ENCODE data around the gene TRIM10.

Gene TRIM10

DNA sequence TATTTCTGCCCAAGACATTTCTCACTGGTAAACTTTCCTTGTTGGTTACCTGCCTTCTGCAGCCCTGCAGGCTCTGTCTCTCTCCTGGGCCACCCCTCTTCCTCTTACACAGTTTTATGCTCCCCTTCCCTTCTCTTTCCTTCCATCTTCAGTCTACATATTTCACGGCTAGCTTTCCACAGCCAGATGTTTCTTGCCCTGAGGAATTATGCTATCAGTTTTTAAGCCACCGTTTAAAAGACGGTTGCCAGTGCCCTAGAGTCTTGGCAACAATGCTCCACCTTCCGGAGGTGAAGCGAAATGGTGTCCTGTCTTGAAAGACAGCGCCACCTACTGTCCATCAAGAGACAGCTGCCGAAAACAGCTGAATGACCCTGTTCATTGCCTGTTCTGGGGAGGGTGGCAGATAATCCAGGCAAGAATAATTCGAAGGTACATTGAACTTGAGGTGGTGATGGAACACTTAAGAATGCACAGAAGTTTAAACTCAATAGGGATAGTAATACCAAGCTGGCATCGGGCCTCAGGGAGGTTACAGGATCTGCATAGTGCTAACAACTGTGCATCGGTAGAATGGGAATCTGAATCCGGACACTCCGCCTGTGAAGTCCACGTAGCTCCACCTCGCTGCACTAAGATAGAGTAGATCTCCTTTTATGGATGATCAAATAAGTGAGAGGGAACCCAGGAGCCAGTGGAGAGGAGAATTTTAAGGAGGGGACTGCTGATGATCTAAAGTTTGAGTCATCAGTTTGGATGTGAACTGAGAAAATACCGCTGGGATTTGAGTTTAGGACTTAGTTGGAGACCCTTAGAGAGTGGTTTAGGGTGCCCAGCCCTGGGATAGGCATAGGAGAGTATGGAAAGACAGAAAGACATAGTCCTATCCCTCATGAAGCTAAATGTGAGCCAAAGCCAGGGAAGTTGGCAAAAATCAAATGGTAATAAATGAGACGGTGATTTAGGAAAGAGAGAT, 29.8 kb downstream of the TRIM10 start:
- Histone ChIP-seq H2AFZ (ENCODE audit: low read depth) (peak overlapping the region; percentile 52), H3K9ac (no peak overlapping the region), H3K4me2 (peak overlapping the region; percentile 43), H3K27me3 (ENCODE audit: insufficient read depth, low read depth) (no peaks in the 10 kb centered on the region), H3K27ac (peak overlapping the region; percentile 20; the same call in 1 of the 2 replicates), H3K36me3 (ENCODE audit: insufficient read depth) (no peaks in the 10 kb centered on the region), H3K79me2 (ENCODE audit: insufficient read depth, low read depth) (no peaks in the 10 kb centered on the region), H3K4me3 (IDR thresholded peaks at IDR 0.05; ENCODE audit: insufficient read depth, low read depth, low read length) (no peak overlapping the region), H4K20me1 (ENCODE audit: insufficient read depth) (no peaks in the 10 kb centered on the region), H3K4me1 (ENCODE audit: low read depth, poor library complexity, severe bottlenecking) (peaks cover 44% of the 10 kb centered on the region)
- TF ChIP-seq CTCF (conservative IDR thresholded peaks at IDR 0.05; ENCODE audit: low read depth, low read length): peak; percentile 98

DNA sequence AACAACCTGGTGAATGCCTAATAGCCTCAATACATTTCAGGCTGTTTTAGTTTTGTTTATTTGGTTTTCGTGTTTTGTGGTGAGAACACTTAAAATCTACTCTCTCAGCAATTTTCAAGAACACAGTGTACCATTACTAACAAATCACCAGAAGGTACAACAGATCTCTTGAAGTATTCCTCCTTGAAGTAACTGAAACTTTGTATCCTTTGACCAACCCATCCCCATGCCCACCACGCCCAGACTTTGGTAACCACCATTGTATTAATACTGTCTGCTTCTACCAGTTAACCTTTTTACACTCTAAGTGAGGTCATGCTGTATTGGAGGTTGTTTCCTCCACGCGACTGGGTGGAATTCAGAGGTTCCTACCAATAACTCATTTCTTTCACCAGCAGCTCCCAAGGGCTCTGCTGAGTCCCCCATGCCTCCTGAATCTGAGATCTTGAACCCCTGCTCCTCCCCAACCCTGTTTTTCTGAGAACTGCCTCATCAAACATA, 30.8 kb downstream of the TRIM10 start:
- H2AFZ ChIP-seq (ENCODE audit: low read depth): peak overlapping the region; percentile 52; the same call in 1 of the 2 replicates
- H3K4me2 ChIP-seq: peak overlapping the region; percentile 43
- TF ChIP-seq CTCF (conservative IDR thresholded peaks at IDR 0.05; ENCODE audit: low read depth, low read length): no peak
- no peak overlapping the region for H3K4me3 ChIP-seq (IDR thresholded peaks at IDR 0.05; ENCODE audit: insufficient read depth, low read depth, low read length)
- H3K4me1 ChIP-seq (ENCODE audit: low read depth, poor library complexity, severe bottlenecking): peaks cover 35% of the 10 kb centered on the region
- H3K27me3 ChIP-seq (ENCODE audit: insufficient read depth, low read depth): no peaks in the 10 kb centered on the region
- H4K20me1 ChIP-seq (ENCODE audit: insufficient read depth): no peaks in the 10 kb centered on the region
- H3K9ac ChIP-seq: no peak overlapping the region
- H3K27ac ChIP-seq: peak overlapping the region; percentile 20; the same call in 1 of the 2 replicates
- no peaks in the 10 kb centered on the region for H3K36me3 ChIP-seq (ENCODE audit: insufficient read depth)
- no peaks in the 10 kb centered on the region for H3K79me2 ChIP-seq (ENCODE audit: insufficient read depth, low read depth)

- Histone ChIP-seq H4K20me1 (ENCODE audit: insufficient read depth) (no peaks in the 10 kb centered on the region), H3K36me3 (ENCODE audit: insufficient read depth) (no peaks in the 10 kb centered on the region), H3K4me1 (ENCODE audit: low read depth, poor library complexity, severe bottlenecking) (peaks cover 33% of the 10 kb centered on the region), H3K4me3 (IDR thresholded peaks at IDR 0.05; ENCODE audit: insufficient read depth, low read depth, low read length) (no peak overlapping the region), H3K27ac (no peak overlapping the region), H3K4me2 (peak overlapping the region; percentile 43), H3K27me3 (ENCODE audit: insufficient read depth, low read depth) (no peaks in the 10 kb centered on the region), H3K79me2 (ENCODE audit: insufficient read depth, low read depth) (no peaks in the 10 kb centered on the region), H3K9ac (no peak overlapping the region), H2AFZ (ENCODE audit: low read depth) (no peak overlapping the region)
- no peak for TF ChIP-seq CTCF (conservative IDR thresholded peaks at IDR 0.05; ENCODE audit: low read depth, low read length)
Observed at GRCh38 chr6:30129265-30130178, 31.5 kb downstream of the TRIM10 start.

All from KMS-11 (cell line).